G401 (cell line): ENCODE measurements around the gene KAZALD1. TPM values are rescaled to one million over a fixed set of nuclear protein-coding genes. Genes with fewer than 3 reads are reported as not detected.
A peak's percentile ranks its signal among the peaks of the same experiment; 100 is the strongest.
"Not testable (repeated sequence)": the region's sequence is repeated elsewhere in the genome, so short reads cannot be mapped to it uniquely, and the experiment has no call there.

Experiments
- DNase-seq: peaks from one replicate; pipeline ENCODE4 v3.0.0-alpha.2; 2015; ENCODE audit warnings: low spot score
- in situ Hi-C: cut with HindIII; loops from 2 replicates; pipeline ENCODE4 v1.10.0; 2016; ENCODE audit warnings: low sequenced_read_pairs, mixed read lengths
- total RNA-seq: library from RNA; depleted of rRNA; stranded (reverse); fragments of >200 nt; shearing (Covaris generic); gene quantifications from 2 replicates; pipeline ENCODE4 v1.2.3, GENCODE V29; 2014

The KAZALD1 gene
- total RNA-seq, 1 experiment from 2014 or later = 105 TPM

GRCh38 chr10:101029520-101030295 lies 32.1 kb upstream of the KAZALD1 start:
- peak; percentile 34 for DNase-seq
- in situ Hi-C loops = no loop called here

- no peak for DNase-seq
These were observed 31.2 kb upstream of the KAZALD1 start for GRCh38 chr10:101030496-101031127.

GRCh38 chr10:101031128-101031795 lies 30.5 kb upstream of the KAZALD1 start, which contains the start of the genes PDZD7 and SFXN3:
Gene PDZD7 (minus strand): TSS chr10:101031129. CDS start chr10:101030219, 910 bp downstream.
Gene SFXN3 (plus strand): TSS chr10:101031234. CDS start chr10:101034695, 3,461 bp downstream.
- in situ Hi-C loops = no loop called here
- DNase-seq = peak; percentile 97

More at GRCh38 chr10:101030496-101031127, 31.2 kb upstream of the KAZALD1 start:
- in situ Hi-C loops = no loop called here

GRCh38 chr10:101031796-101032636 lies 29.8 kb upstream of the KAZALD1 start:
- peak; percentile 88 for DNase-seq
- in situ Hi-C loops = no loop called here

- in situ Hi-C loops = no loop called here
- peak; percentile 92 for DNase-seq
These were observed 29.1 kb upstream of the KAZALD1 start for GRCh38 chr10:101032637-101033224.

- in situ Hi-C loops = no loop called here
- DNase-seq = no peak
These were observed 28.5 kb upstream of the KAZALD1 start for GRCh38 chr10:101033276-101033675.

GRCh38 chr10:101034404-101034803 lies 27.4 kb upstream of the KAZALD1 start:
- DNase-seq, in situ Hi-C loops: not testable (repeated sequence)

- in situ Hi-C loops = no loop called here
- DNase-seq = no peak
These were observed 26.5 kb upstream of the KAZALD1 start for GRCh38 chr10:101035314-101035713.

- in situ Hi-C loops = no loop called here
- no peak for DNase-seq
These were observed 25.7 kb upstream of the KAZALD1 start for GRCh38 chr10:101035916-101036702.

- DNase-seq = no peak
These were observed 25.1 kb upstream of the KAZALD1 start for GRCh38 chr10:101036726-101037125.

GRCh38 chr10:101038484-101038883 lies 23.3 kb upstream of the KAZALD1 start:
- DNase-seq = no peak
- in situ Hi-C loops = no loop called here

More at GRCh38 chr10:101036726-101037125, 25.1 kb upstream of the KAZALD1 start:
- in situ Hi-C loops = no loop called here

GRCh38 chr10:101040061-101040460 lies 21.7 kb upstream of the KAZALD1 start:
- in situ Hi-C loops = no loop called here

GRCh38 chr10:101040851-101041250 lies 20.9 kb upstream of the KAZALD1 start:
- no peak for DNase-seq
- in situ Hi-C loops = no loop called here

More at GRCh38 chr10:101040061-101040460, 21.7 kb upstream of the KAZALD1 start:
- DNase-seq = no peak

- in situ Hi-C loops = no loop called here
- DNase-seq = peak; percentile 93
These were observed 20.5 kb upstream of the KAZALD1 start for GRCh38 chr10:101041252-101041761.

GRCh38 chr10:101042118-101042517 lies 19.7 kb upstream of the KAZALD1 start:
- in situ Hi-C loops = no loop called here
- no peak for DNase-seq

- in situ Hi-C loops = no loop called here
- DNase-seq = peak; percentile 96
These were observed 19.0 kb upstream of the KAZALD1 start for GRCh38 chr10:101042667-101043362.

GRCh38 chr10:101043363-101043707 lies 18.5 kb upstream of the KAZALD1 start:
- no peak for DNase-seq
- in situ Hi-C loops = no loop called here
